HG03575 (cell line): ENCODE measurements around the gene ZFP90.
"Not testable (repeated sequence)": the region's sequence is repeated elsewhere in the genome, so short reads cannot be mapped to it uniquely, and the experiment has no call there.

Experiments
- ATAC-seq: cut with Tn5 transposase; IDR thresholded peaks from one replicate; pipeline ENCODE4 v1.9.1; 2021; ENCODE audit not compliant: unreplicated experiment, insufficient number of reproducible peaks, low FRiP score; ENCODE audit errors: extremely low read depth

ZFP90 gene

DNA sequence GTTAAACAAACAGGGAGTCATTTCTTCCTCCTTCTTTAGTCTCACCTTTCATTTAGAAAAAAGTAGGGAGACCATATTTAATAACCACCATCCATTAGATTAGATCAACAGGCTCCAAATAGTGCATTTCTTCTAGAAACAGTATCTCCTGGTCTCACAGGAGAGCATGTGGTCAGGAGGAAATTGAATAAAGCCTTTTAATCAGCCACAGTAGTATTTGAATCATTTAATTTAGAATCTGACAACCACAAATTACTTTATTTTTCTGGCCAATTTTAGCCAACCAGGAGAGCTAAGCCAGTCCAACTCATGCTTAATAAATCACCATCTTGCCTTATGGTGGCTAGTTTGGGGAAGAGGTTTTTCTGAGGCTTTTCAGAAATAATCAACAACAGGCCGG, 26.3 kb upstream of the ZFP90 start:
- no peak for ATAC-seq

DNA sequence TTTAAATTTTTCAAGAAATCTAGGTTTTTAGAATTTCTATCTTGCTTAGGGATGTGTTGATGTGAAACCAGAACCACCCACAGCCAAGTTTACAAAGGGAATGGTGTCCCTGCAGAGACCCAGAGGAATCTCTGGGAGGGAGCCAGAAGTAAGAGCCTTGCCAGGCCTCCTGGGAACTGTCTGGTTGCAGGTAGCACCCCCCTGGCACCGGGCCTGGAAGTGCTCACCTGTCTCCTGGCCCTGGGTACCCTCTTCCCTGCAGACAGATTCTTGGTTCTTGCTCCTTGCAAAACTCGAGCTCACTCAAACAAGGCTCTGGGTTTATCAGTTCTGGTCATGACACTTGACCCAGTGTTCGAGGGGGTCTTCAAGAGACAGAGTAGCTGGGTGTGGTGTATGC, 24.6 kb upstream of the ZFP90 start:
- ATAC-seq: no peak

- ATAC-seq: no peak
Observed at GRCh38 chr16:68517606-68518166, 21.4 kb upstream of the ZFP90 start.

GRCh38 chr16:68519225-68519745, 19.8 kb upstream of the ZFP90 start:
- no peak for ATAC-seq

DNA sequence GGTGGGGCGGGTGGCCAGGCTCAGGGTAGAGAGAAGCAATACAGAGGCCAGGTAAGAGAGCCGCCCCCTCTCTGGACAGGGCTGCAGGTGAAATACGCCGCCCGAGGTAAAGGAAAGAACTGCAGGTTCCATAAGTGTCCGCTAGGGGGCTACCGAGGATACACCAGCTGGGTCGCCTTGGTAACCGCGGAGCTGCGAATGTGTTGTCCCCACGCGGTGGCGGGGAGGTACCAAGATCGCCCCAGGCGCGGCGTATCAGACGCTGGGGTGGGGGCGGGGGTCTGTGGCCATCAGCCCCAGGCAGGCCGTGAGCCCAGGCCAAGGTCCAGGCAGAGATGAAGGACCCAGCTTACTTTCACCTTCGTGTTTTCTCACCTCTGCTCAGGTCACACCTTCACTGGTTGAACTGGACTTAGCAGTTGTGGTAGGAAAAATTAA, 18.4 kb upstream of the ZFP90 start:
- ATAC-seq: no peak

DNA sequence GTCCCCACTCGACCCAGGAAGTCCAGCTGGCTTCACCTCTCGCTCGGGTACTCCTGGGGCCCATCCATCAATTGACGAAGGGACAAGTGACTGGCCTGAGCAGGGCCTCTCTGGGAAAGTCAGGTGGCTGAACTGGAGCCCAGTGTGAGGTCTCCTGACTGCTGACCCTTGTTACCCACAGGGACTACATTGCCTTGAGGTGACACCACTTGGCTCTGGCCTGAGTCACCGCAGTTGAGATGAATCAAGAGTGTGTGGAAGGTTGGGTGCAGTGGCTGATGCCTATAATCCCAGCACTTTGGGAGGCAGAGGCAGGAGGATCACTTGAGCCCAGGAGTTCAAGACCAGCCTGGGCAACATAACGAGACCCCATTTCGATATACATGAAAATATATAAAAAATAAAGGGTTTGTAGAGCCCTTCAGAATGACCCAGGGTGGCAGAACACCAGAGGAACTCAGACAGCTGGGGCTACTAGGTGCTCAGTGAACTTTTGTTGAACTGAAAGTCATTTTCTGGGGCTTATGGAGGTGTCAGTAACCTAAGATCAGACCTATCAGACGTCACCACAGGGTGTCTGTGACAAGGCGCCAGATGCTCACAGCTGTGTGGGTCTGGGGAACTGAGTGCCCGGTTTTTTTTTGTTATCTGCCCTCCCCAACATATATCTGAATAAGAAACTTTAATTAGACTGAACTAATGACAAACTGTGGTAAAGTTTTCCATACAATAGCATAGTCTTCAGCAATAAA, 14.8 kb upstream of the ZFP90 start:
- no peak for ATAC-seq

DNA sequence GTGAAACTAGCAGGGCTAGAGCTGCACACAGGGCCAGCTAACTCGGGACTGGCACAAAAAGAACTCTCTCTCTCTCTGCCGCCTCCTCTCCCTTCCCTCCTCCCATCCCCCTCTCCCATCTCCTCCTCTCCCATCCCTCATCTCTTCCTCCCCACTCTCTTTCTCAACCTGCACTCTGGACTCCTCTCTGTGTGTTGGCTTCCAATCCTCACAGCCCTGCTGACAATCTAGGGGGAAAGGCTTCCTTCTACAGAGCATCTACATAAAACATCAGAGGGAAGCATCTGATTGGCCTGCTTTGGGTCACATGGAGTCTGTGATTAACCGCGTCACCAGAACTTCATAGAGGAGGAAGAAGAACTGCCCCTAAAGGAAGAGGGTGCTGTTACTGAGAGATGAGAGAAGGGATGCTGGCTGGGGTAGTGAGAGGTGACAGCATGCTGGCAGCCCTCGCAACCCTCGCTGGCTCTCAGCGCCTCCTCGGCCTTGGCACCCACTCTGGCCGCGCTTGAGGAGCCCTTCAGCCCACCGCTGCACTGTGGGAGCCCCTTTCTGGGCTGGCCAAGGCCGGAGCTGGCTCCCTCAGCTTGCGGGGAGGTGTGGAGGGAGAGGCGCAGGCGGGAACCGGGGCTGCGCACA, 12.8 kb upstream of the ZFP90 start:
- no peak for ATAC-seq

DNA sequence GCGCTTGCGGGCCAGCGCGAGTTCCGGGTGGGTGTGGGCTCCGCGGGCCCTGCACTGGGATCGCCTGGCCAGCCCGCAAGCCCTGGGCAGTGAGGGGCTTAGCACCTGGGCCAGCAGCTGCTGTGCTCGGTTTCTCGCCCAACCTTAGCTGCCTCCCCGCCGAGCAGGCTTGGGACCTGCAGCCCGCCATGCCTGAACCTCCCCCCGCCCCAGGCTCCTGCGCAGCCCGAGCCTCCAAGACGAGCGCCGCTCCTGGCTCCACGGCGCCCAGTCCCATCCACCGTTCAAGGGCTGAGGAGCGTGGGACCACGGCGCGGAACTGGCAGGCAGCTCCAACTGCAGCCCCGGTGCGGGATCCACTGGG, 12.3 kb upstream of the ZFP90 start:
- ATAC-seq: no peak

GRCh38 chr16:68528233-68528632, 10.9 kb upstream of the ZFP90 start:
- ATAC-seq: no peak

GRCh38 chr16:68528686-68529379, 10.3 kb upstream of the ZFP90 start:
- no peak for ATAC-seq

DNA sequence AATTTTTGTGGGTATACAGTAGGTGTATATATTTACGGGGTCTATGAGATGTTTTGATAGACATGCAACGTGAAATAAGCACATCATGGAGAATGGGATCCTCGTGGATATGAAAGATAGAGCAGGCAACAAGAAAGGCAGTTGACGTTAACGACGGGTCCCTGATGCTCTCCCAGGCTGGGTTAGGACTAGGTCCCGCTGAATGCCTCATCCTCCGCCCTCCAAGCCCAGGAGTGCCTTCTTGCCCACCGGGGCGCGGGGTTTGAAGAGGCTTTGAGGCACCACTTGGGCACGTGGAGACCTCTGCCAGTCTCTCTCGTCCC, 9.5 kb upstream of the ZFP90 start:
- ATAC-seq: no peak

DNA sequence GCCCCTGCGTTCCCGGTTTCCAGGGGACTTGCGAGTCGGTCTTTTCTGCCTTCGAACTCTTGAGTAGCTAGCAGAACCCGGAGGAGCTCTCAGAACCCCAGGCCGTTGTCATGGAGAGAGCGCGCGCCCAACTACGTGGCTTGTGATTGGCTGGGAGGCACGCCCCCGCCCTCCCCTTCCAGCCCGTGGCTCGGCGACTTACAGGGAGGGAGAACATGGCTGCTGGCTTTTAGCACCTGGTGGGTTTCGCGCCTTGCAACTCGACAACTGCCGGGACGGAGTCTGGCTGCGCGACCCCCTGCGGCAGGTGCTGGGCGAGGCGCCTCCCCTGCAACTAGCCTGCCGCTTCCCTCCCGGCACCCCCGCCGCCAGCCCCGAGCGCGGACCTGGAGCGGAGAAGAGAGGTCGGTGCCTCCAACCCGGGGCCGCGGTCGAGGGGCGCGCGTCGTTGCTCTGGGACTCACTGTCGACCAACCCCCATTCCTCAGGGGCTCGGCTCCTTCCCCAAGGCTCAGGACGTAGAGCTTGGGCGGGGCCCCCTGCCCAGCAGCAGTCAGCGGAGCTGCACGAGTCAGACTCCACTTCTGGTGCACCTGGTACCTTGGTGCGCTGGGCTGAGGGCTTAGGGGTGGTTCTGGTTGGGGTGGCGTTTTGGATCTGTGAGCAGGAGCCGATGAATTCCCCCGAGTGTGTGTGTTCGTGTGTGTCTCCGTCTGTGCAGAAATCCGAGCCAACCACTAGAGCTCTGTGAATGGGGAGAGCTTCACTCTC, 9.0 kb upstream of the ZFP90 start:
- no peak for ATAC-seq

GRCh38 chr16:68533937-68534336, 5.2 kb upstream of the ZFP90 start:
- no peak for ATAC-seq

DNA sequence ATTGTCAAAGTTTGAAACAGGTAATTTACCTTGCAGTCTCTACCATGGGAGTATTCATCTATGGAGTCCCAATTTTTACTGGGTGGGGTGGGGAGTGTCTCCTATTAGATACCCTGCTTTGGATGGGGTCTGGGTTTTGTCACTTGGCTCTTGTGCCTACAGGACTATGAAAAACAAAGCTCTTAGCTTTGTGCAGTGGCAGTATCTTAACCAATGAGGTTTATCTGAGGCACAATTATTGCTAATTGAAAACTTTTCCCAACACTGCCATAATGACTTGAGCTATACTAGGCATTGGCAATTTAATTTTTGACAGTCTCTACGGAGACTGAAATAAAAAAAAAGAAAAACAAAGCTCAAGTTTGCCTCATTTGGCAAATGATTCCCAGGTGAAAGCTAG, 3.8 kb upstream of the ZFP90 start:
- ATAC-seq: no peak

GRCh38 chr16:68539711-68540239, 684 bp downstream of the ZFP90 start:
- ATAC-seq: no peak

DNA sequence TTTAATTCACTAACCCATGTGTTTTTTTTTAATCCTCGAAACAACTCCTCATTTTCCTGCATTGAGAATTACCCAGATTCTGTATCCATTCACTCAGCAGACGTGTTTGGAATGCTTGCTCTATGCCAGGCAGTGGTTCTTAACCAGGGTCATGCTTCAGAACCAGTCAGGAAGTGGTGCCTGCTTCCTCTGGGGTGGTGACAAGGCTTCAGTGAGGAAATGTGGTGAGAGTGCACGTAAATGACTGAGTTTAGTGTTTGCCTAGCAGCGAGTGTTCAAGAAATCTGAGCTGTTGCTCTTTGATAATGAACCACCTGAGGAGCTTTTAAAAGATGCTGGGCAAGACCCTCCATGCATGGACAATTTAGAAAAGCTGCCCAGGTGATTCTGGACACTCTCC, 9.9 kb downstream of the ZFP90 start:
- ATAC-seq: no peak

- ATAC-seq: no peak
Observed at GRCh38 chr16:68553186-68553585, 14.1 kb downstream of the ZFP90 start.

DNA sequence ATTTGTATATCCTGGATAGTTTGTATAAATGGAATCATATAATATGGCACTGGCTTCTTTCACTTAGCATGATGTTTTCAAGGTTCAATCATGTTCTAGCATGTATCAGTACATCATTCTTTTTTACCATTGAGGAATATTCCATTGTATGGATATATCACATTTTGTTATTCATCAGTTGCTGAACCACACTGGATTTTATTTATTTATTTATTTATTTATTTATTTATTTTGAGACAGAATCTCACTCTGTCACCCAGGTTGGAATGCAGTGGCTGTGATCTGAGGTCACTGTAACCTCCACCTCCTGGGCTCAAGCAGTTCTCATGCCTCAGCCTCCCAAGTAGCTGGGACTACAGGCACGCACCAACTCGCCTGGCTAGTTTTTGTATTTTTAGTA, 21.2 kb downstream of the ZFP90 start:
- ATAC-seq: not testable (repeated sequence)
